Naive B cell (primary cell): ENCODE data around the gene TFPT. TPM values are rescaled to one million over a fixed set of nuclear protein-coding genes. Genes with fewer than 3 reads are reported as not detected.

Experiments
- ATAC-seq, 2 donors: fragments of 150-1000 bp; cut with Tn5 transposase; 2 replicates each; pipeline ENCODE4 v1.10.0; 2021; ENCODE audit warnings: low read depth in 2 of 2, mild to moderate bottlenecking in 2 of 2, moderate library complexity in 2 of 2
- DNase-seq: peaks from one replicate; pipeline ENCODE4 v3.0.0; 2022
- H3K27ac Mint-ChIP-seq, 6 donors: one replicate each; pipeline ENCODE4 v1.8.0; 2020 to 2022; ENCODE audit warnings: mild to moderate bottlenecking in 6 of 6, mixed read lengths in 6 of 6, moderate library complexity in 5 of 6, inconsistent platforms in 2 of 6
- H3K27me3 Mint-ChIP-seq, 3 donors: one replicate each; pipeline ENCODE4 v1.8.0; 2021 to 2022; ENCODE audit warnings: mixed read lengths in 3 of 3, mild to moderate bottlenecking in 1 of 3
- H3K36me3 Mint-ChIP-seq, 2 donors: one replicate each; pipeline ENCODE4 v1.8.0; 2020 to 2022; ENCODE audit warnings: mixed read lengths in 2 of 2, inconsistent platforms in 1 of 2, mild to moderate bottlenecking in 1 of 2
- H3K4me1 Mint-ChIP-seq, 3 donors: one replicate each; pipeline ENCODE4 v1.8.0; 2020 to 2022; ENCODE audit warnings: mixed read lengths in 3 of 3, inconsistent platforms in 1 of 3, mild to moderate bottlenecking in 1 of 3, moderate library complexity in 1 of 3
- H3K4me3 Mint-ChIP-seq, 8 donors: one replicate each; pipeline ENCODE4 v1.8.0; 2020 to 2022; ENCODE audit warnings: mild to moderate bottlenecking in 8 of 8, mixed read lengths in 8 of 8, moderate library complexity in 8 of 8, inconsistent platforms in 2 of 8
- H3K9me3 Mint-ChIP-seq, 7 donors: one replicate each; pipeline ENCODE4 v1.8.0; 2020 to 2022; ENCODE audit warnings: mixed read lengths in 7 of 7, mild to moderate bottlenecking in 5 of 7, inconsistent platforms in 2 of 7, moderate library complexity in 1 of 7
- polyA plus RNA-seq, 6 donors: library from polyadenylated mRNA; unstranded; fragments of 300-500 nt; fragmentation: Illumina TruSeq; gene quantifications; one replicate each; pipeline ENCODE4 v1.2.3, GENCODE V29; 2021; ENCODE audit warnings: low read depth in 6 of 6

The TFPT gene
- 10 to 100 TPM in 2 of 6 donors, 1 to 10 TPM in 4; 7.2 to 11.6 (median 9.2) TPM for polyA plus RNA-seq

DNA sequence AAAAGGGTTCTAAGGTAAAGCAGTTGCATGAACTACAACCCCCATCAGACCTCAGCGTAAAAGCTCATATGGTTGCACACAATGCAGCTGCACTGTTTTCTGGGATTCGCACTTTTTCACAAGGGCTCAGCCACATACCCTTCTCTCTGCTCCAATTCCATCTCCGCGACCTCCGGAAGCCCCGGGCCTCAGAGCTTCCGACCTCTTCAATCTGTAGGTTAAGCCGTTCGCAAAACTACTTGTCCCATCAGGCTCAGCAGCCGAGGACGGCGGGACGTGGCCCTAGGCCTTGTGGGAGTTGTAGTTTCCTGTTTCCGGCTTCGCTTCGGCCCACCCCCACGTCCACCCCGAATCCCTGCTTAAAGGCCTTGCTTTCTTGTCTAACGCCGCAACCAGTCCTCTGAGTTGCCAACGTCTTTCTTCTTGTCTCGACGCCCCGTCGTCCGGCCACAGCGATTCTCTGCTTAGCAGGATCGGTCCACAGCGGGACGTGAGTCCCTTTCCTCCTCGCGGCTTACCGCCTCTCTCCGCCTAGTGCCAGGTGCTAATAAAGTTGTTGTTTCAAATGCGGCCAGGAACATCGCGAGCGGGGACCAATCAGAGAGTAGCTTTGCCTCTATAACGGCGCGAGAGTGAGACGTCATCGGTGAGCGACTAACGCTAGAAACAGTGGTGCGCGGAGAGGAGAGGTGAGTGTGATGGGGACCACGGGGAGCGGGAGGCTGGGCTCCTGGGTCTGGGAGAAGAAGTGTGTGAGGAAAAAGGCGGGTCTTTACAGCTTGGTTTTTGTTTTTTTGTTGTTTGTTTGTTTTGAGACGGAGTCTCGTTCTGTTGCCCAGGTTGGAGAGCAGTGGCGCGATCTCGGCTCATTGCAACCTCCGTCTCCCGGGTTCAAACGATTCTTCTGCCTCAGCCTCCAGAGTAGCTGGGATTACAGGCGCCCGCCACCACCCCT is at the start of gene TFPT, which contains the start of gene PRPF31:
Gene TFPT, minus strand, starts transcription at position 549 of the 955 bp plus-strand sequence. Its CDS starts 388 bp downstream, at position 161.
Gene PRPF31, plus strand, starts transcription at position 646 of the 955 bp plus-strand sequence. CDS start 2,525 bp downstream, outside the sequence.
- peak; percentile 96 for DNase-seq
- H3K36me3 Mint-ChIP-seq = peaks cover 4 to 16% of the 10 kb centered on the region in 2 donors
- peak; percentile 88 to 90 for ATAC-seq
- H3K9me3 Mint-ChIP-seq = no peaks in the 10 kb centered on the region
- peak within 1 kb of the TSS; percentile 85 to 99 (median 94) for H3K4me3 Mint-ChIP-seq
- H3K27me3 Mint-ChIP-seq = no peaks in the 10 kb centered on the region
- peak within 1 kb of the TSS; percentile 88 to 98 (median 95) for H3K27ac Mint-ChIP-seq
- H3K4me1 Mint-ChIP-seq = peaks cover 38 to 51% (median 44%) of the 10 kb centered on the region in 3 donors

- H3K4me3 Mint-ChIP-seq = peak overlapping the region in 3 of 8 donors; percentile 49 to 69 (median 49)
Observed at GRCh38 chr19:54165222-54165621, 49.8 kb upstream of the TFPT start.

DNA sequence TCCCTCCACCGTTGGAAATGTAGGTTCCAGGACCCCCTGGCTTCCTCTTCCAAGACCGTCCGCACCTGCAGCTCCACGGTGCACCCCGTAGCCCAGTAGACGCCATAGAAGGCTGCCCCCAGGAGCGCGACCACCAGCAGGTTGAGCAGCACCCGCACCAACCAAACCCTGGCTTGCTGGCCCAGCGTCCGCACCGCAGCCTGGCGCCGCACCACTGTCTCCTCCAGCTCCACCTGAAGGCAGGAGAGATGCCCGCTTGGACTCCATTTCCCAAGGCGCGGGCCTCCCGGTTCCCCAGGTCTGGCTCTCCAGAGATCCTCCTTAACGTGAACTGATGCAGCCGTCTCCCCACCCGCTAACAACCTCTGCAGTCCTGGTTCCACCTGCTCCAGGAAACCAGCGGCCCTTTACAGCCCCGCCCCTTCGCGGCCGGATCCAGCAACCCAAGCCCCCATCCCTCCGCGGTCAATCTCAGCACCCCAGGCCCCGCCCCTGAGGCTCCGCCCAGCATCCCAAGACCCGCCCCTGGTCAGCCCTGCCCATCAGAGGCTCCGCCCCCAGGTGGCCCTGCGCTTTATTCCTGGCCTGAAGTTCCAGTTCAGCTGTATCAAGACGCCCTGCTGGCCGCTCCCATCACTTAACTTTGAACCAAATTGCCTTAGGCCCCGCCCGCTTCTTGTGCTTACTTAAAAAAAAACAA is 49.1 kb upstream of the TFPT start:
- peaks cover 3 to 41% (median 24%) of the 10 kb centered on the region in 3 donors for H3K27me3 Mint-ChIP-seq
- H3K27ac Mint-ChIP-seq = no peak overlapping the region
- peaks cover 0 to 3% (median 0%) of the 10 kb centered on the region in 7 donors for H3K9me3 Mint-ChIP-seq
- no peak for DNase-seq
- H3K4me1 Mint-ChIP-seq = peaks cover 39 to 58% (median 56%) of the 10 kb centered on the region in 3 donors
- no peaks in the 10 kb centered on the region for H3K36me3 Mint-ChIP-seq
- peak overlapping the region in 6 of 8 donors; percentile 44 to 70 (median 50) for H3K4me3 Mint-ChIP-seq
- no peak for ATAC-seq

More at GRCh38 chr19:54165222-54165621, 49.8 kb upstream of the TFPT start:
- peaks cover 3 to 41% (median 24%) of the 10 kb centered on the region in 3 donors for H3K27me3 Mint-ChIP-seq
- H3K9me3 Mint-ChIP-seq = peaks cover 0 to 3% (median 0%) of the 10 kb centered on the region in 7 donors
- no peak overlapping the region for H3K27ac Mint-ChIP-seq
- peaks cover 33 to 54% (median 51%) of the 10 kb centered on the region in 3 donors for H3K4me1 Mint-ChIP-seq
- no peaks in the 10 kb centered on the region for H3K36me3 Mint-ChIP-seq
- ATAC-seq = no peak
- DNase-seq = no peak

DNA sequence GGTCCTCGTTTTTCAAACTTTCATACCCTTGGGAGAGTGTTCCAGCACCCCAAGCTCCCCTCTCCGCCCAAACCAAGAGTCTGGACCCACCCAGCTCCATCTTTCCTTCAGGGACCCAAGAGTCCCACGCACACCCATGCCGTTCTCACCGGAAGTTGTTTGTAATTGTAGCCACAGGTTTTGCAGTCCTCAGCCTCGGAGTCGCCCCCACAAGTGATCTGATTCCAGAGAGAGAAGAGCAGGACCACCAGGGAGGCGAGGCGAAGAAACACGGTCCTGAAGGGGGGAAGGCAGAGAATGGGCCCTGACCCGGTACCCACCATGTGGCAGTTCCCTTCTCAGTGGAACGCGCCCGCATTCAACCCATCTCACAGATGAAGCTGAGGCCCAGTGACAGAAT is 47.4 kb upstream of the TFPT start:
- Mint-ChIP-seq H3K4me1 (peaks cover 44 to 66% (median 60%) of the 10 kb centered on the region in 3 donors), H3K4me3 (peak overlapping the region; percentile 77 to 95 (median 90)), H3K9me3 (peaks cover 0 to 3% (median 0%) of the 10 kb centered on the region in 7 donors), H3K36me3 (no peaks in the 10 kb centered on the region), H3K27me3 (peaks cover 3 to 36% (median 24%) of the 10 kb centered on the region in 3 donors), H3K27ac (peak overlapping the region in 2 of 6 donors; percentile 7 to 63)
- DNase-seq (no peak), ATAC-seq (no peak)

GRCh38 chr19:54162241-54162805 is 46.9 kb upstream of the TFPT start:
- Mint-ChIP-seq H3K36me3 (no peaks in the 10 kb centered on the region), H3K27me3 (peaks cover 3 to 36% (median 24%) of the 10 kb centered on the region in 3 donors), H3K9me3 (peaks cover 0 to 3% (median 0%) of the 10 kb centered on the region in 7 donors), H3K4me1 (peaks cover 44 to 71% (median 60%) of the 10 kb centered on the region in 3 donors), H3K27ac (peak overlapping the region in 5 of 6 donors; percentile 39 to 94 (median 63)), H3K4me3 (peak overlapping the region; percentile 80 to 95 (median 91))
- DNase-seq (peak; percentile 84), ATAC-seq (peak; percentile 24)

DNA sequence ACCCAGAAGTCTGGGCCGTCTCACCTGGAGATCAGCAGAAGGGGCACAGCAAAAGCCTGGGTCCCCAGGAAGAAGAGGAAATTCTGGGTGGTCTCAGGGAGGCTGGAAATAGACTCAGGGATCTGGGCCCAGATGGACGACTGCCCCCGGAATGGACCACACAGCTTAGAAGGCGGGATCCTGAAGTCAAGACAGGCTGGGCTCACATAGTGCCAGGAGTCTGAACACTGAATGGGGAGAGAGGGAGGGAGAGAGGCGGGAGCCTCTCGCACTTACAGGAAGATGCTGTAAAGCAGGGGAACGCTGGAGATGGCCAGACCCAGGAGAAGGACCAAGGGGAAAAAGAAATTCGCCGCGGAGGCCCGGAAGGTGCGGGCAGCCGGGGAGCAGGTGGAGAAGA is 45.4 kb upstream of the TFPT start:
- H3K9me3 Mint-ChIP-seq = peaks cover 0 to 3% (median 0%) of the 10 kb centered on the region in 7 donors
- DNase-seq = no peak
- peaks cover 3 to 28% (median 20%) of the 10 kb centered on the region in 3 donors for H3K27me3 Mint-ChIP-seq
- peaks cover 0 to 7% of the 10 kb centered on the region in 2 donors for H3K36me3 Mint-ChIP-seq
- H3K4me1 Mint-ChIP-seq = peaks cover 50 to 73% (median 67%) of the 10 kb centered on the region in 3 donors
- ATAC-seq = no peak
- peak overlapping the region in 7 of 8 donors; percentile 86 to 100 (median 98) for H3K4me3 Mint-ChIP-seq
- H3K27ac Mint-ChIP-seq = peak overlapping the region in 3 of 6 donors; percentile 35 to 97 (median 92)

GRCh38 chr19:54160182-54160811 is 44.8 kb upstream of the TFPT start:
- Mint-ChIP-seq H3K36me3 (peaks cover 0 to 7% of the 10 kb centered on the region in 2 donors), H3K27me3 (peaks cover 3 to 22% (median 15%) of the 10 kb centered on the region in 3 donors), H3K4me1 (peaks cover 50 to 72% (median 66%) of the 10 kb centered on the region in 3 donors), H3K4me3 (peak overlapping the region; percentile 90 to 100 (median 99)), H3K27ac (peak overlapping the region; percentile 92 to 99 (median 97)), H3K9me3 (peaks cover 0 to 3% (median 0%) of the 10 kb centered on the region in 7 donors)
- ATAC-seq (no peak), DNase-seq (no peak)

GRCh38 chr19:54159352-54160181 is 44.1 kb upstream of the TFPT start, which contains the start of gene LENG1:
TSS of gene LENG1 (minus strand) at chr19:54159721. CDS start at chr19:54159695, 26 bp downstream.
- H3K4me1 Mint-ChIP-seq = peaks cover 49 to 67% (median 59%) of the 10 kb centered on the region in 3 donors
- peak within 1 kb of the TSS; percentile 92 to 100 (median 98) for H3K27ac Mint-ChIP-seq
- peaks cover 3 to 15% (median 7%) of the 10 kb centered on the region in 3 donors for H3K27me3 Mint-ChIP-seq
- DNase-seq (peak; percentile 99), ATAC-seq (peak; percentile 87 to 89)
- peaks cover 0 to 3% (median 0%) of the 10 kb centered on the region in 7 donors for H3K9me3 Mint-ChIP-seq
- H3K4me3 Mint-ChIP-seq = peak within 1 kb of the TSS; percentile 90 to 100 (median 99)
- H3K36me3 Mint-ChIP-seq = peaks cover 0 to 7% of the 10 kb centered on the region in 2 donors

DNA sequence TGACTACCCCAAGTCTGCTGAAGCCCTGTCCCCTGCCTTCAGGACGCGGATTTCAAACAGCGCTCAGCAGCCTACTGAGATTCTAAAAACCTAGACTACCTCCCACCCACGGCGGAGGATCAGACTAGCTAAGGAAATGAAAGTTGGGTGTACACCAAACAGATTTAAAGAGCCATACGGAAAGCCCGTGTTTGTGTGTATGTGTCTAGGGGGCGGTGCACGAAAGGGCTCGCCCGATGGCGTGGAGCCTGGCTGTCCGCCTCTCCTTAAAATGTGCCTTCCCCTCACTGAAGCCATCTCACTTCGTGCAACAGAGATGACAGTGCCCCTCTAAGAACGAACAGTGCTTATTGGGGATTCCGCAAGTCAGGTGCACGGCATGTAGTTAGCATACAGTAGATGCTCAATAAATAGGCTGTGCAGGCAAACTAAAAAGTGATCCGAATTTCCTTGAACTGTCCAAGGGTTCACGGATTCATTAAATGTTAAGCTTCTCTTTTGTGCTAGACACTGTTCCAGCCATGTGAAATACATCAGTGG is 43.4 kb upstream of the TFPT start:
- no peak for ATAC-seq
- Mint-ChIP-seq H3K9me3 (peaks cover 0 to 3% (median 0%) of the 10 kb centered on the region in 7 donors), H3K4me1 (peaks cover 43 to 60% (median 55%) of the 10 kb centered on the region in 3 donors), H3K27ac (peak overlapping the region in 5 of 6 donors; percentile 17 to 98 (median 92)), H3K27me3 (peaks cover under 1 to 8% (median 3%) of the 10 kb centered on the region in 3 donors), H3K36me3 (peaks cover 0 to 7% of the 10 kb centered on the region in 2 donors), H3K4me3 (peak overlapping the region; percentile 90 to 100 (median 99))
- no peak for DNase-seq

DNA sequence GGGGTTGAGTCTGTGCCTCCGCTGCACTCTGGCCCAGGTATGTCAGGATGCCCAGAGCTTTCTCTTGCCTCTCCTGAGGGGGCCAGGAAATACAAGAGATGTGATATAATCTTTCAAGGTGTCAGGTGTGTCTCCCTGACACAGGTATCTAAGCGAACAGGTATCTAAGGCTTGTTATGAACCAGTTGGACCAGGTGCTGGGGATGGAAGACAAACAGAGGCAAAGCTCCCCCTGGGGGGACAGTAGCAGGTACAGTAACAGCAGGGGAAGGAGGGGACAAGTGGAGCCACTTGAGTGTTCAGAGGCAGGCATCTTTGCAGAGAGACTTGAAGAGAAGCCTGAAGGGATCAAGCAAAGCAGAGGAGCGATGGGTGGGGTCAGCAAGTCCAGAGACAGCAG is 41.5 kb upstream of the TFPT start:
- Mint-ChIP-seq H3K27me3 (no peaks in the 10 kb centered on the region), H3K27ac (peak overlapping the region in 2 of 6 donors; percentile 31 to 55), H3K9me3 (peaks cover 0 to 2% (median 0%) of the 10 kb centered on the region in 7 donors), H3K4me1 (peaks cover 38 to 45% (median 44%) of the 10 kb centered on the region in 3 donors), H3K4me3 (peak overlapping the region in 6 of 8 donors; percentile 27 to 84 (median 66)), H3K36me3 (peaks cover 0 to 17% of the 10 kb centered on the region in 2 donors)
- no peak for DNase-seq
- no peak for ATAC-seq

DNA sequence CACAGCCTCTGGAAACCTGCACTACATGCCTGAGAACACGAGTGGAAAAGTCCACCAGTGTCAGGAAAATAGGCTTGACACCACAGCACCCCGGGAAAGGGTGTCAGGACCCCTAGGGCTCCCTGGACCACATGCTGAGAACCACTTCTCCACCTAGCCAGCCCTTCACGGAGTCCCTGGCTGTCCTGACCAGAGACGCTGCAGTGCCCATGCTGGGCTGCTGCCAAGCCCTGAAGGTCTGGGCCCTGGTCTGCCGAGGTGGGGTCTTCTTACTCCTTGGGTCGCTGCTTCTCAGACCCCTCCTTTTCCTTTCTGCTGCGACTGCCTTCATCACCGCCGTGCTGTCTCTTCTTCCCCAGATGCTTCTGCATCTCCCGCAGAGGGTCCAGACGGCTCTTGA is 41.0 kb upstream of the TFPT start:
- DNase-seq (no peak), ATAC-seq (no peak)
- Mint-ChIP-seq H3K9me3 (peaks cover 0 to 2% (median 0%) of the 10 kb centered on the region in 7 donors), H3K36me3 (peaks cover 0 to 17% of the 10 kb centered on the region in 2 donors), H3K27me3 (no peaks in the 10 kb centered on the region), H3K4me3 (peak overlapping the region in 1 of 8 donors; percentile 80), H3K4me1 (peaks cover 38 to 40% (median 40%) of the 10 kb centered on the region in 3 donors), H3K27ac (peak overlapping the region in 2 of 6 donors; percentile 31 to 55)
